HEK293 (cell line): ENCODE measurements around the gene DCN.

Experiments
- CTCF ChIA-PET: fragments of 350-600 bp; formaldehyde crosslinking; extraction: SDS; loops from one replicate; lab custom pipeline; 2021; ENCODE audit warnings: antibody characterized with exemption; lab: Yijun Ruan, JAX
- POLR2A ChIA-PET: fragments of 300-600 bp; formaldehyde crosslinking; extraction: SDS; loops from one replicate; lab custom pipeline; 2020; ENCODE audit warnings: antibody characterized with exemption, inconsistent platforms; lab: Yijun Ruan, JAX
- H3K27ac ChIP-seq: fragments of 200-500 bp; sonication (Bioruptor generic); 2 replicates; pipeline ENCODE4 v1.5.1; 2014; ENCODE audit warnings: low read depth, low read length, control low read depth, inconsistent platforms; ENCODE audit errors: extremely low read depth
- H3K36me3 ChIP-seq, 2 experiments: fragments of 200-500 bp in 1 of 2; sonication (Bioruptor generic) in 1 of 2; 1 replicate in 1 of 2; 2 replicates in 1 of 2; pipeline ENCODE4 v1.5.1; 2014 to 2017; ENCODE audit warnings: inconsistent platforms in 2 of 2, low read length in 2 of 2; ENCODE audit not compliant: control insufficient read depth in 2 of 2, insufficient read depth in 1 of 2
- H3K4me1 ChIP-seq: fragments of 200-500 bp; sonication (Bioruptor generic); 2 replicates; pipeline ENCODE4 v1.5.1; 2014; ENCODE audit warnings: mild to moderate bottlenecking, low read length, inconsistent platforms; ENCODE audit not compliant: control insufficient read depth, insufficient read depth
- H3K4me3 ChIP-seq: 2 replicates; pipeline ENCODE4 v1.5.1; 2011; ENCODE audit warnings: low read depth, mild to moderate bottlenecking, control low read depth, low read length, moderate library complexity
- H3K9me3 ChIP-seq: fragments of 200-500 bp; sonication (Bioruptor generic); 2 replicates; pipeline ENCODE4 v1.5.1; 2014; ENCODE audit warnings: low read depth, low read length, inconsistent platforms; ENCODE audit not compliant: control insufficient read depth, insufficient read depth
- FEZF1 ChIP-seq: fragments of 450-650 bp; formaldehyde crosslinking; IDR thresholded peaks from 2 replicates; pipeline ENCODE4 v1.5.1; 2016; ENCODE audit warnings: missing biosample characterization, missing genetic modification characterization
- HOXD13 ChIP-seq: sonication (generic); formaldehyde crosslinking; IDR thresholded peaks from 2 replicates; pipeline ENCODE4 v1.8.0; 2022; ENCODE audit warnings: missing genetic modification reagents, borderline replicate concordance
- SALL2 ChIP-seq: fragments of 450-650 bp; formaldehyde crosslinking; IDR thresholded peaks from 2 replicates; pipeline ENCODE4 v1.5.0; 2017; ENCODE audit warnings: missing biosample characterization, mild to moderate bottlenecking, missing genetic modification characterization, borderline replicate concordance
- SETDB1 ChIP-seq: IDR thresholded peaks from one replicate; pipeline ENCODE4 v1.6.1; 2017; ENCODE audit warnings: mild to moderate bottlenecking, low read length, moderate library complexity, mixed read lengths; ENCODE audit not compliant: insufficient read length
- ZBTB21 ChIP-seq: fragments of 450-650 bp; formaldehyde crosslinking; IDR thresholded peaks from 2 replicates; pipeline ENCODE4 v1.5.1; 2017; ENCODE audit warnings: missing biosample characterization, missing genetic modification characterization
- ZBTB7A ChIP-seq: fragments of 450-650 bp; formaldehyde crosslinking; IDR thresholded peaks from 2 replicates; pipeline ENCODE4 v1.5.1; 2016; ENCODE audit warnings: low read depth, missing biosample characterization, missing genetic modification characterization
- ZBTB8A ChIP-seq: fragments of 450-650 bp; formaldehyde crosslinking; IDR thresholded peaks from 2 replicates; pipeline ENCODE4 v1.5.1; 2016; ENCODE audit warnings: missing biosample characterization, missing genetic modification characterization
- ZFHX2 ChIP-seq: fragments of 450-650 bp; formaldehyde crosslinking; conservative IDR thresholded peaks from 2 replicates; pipeline ENCODE4 v1.5.1; 2016; ENCODE audit warnings: missing biosample characterization, missing genetic modification characterization
- ZNF24 ChIP-seq: fragments of 450-650 bp; formaldehyde crosslinking; IDR thresholded peaks from 2 replicates; pipeline ENCODE4 v1.5.1; 2016; ENCODE audit warnings: missing biosample characterization, missing genetic modification characterization
- ZNF514 ChIP-seq: fragments of 450-650 bp; formaldehyde crosslinking; IDR thresholded peaks from 2 replicates; pipeline ENCODE4 v1.5.1; 2016; ENCODE audit warnings: missing biosample characterization, missing genetic modification characterization
- ZNF530 ChIP-seq: fragments of 450-650 bp; formaldehyde crosslinking; IDR thresholded peaks from 2 replicates; pipeline ENCODE4 v1.5.1; 2016; ENCODE audit warnings: low read depth, missing biosample characterization, missing genetic modification characterization
- ZNF544 ChIP-seq: fragments of 450-650 bp; formaldehyde crosslinking; IDR thresholded peaks from 2 replicates; pipeline ENCODE4 v1.5.0; 2017; ENCODE audit warnings: missing biosample characterization, missing genetic modification characterization
- ZNF571 ChIP-seq: fragments of 450-650 bp; formaldehyde crosslinking; IDR thresholded peaks from 2 replicates; pipeline ENCODE4 v1.5.0; 2017; ENCODE audit warnings: missing biosample characterization, missing genetic modification characterization
- ZNF654 ChIP-seq: fragments of 450-650 bp; formaldehyde crosslinking; IDR thresholded peaks from 2 replicates; pipeline ENCODE4 v1.5.1; 2016; ENCODE audit warnings: low read depth, missing biosample characterization, missing genetic modification characterization
- TF ChIP-seq, protein P1 (sequence below): fragments of 450-650 bp; formaldehyde crosslinking; IDR thresholded peaks from 2 replicates; pipeline ENCODE4 v1.5.1; 2017; ENCODE audit warnings: missing biosample characterization, missing genetic modification characterization
- TF ChIP-seq, protein P2 (sequence below): fragments of 450-650 bp; formaldehyde crosslinking; IDR thresholded peaks from 2 replicates; pipeline ENCODE4 v1.5.1; 2016; ENCODE audit warnings: missing biosample characterization, missing genetic modification characterization
- TF ChIP-seq, protein P3 (sequence below): fragments of 450-650 bp; formaldehyde crosslinking; IDR thresholded peaks from 2 replicates; pipeline ENCODE4 v1.5.1; 2016; ENCODE audit warnings: missing biosample characterization, missing genetic modification characterization
- TF ChIP-seq, protein P4 (sequence below): fragments of 450-650 bp; formaldehyde crosslinking; IDR thresholded peaks from 2 replicates; pipeline ENCODE4 v1.5.1; 2016; ENCODE audit warnings: missing biosample characterization, missing genetic modification characterization, low read depth
- TF ChIP-seq, protein P5 (sequence below): fragments of 450-650 bp; formaldehyde crosslinking; IDR thresholded peaks from 2 replicates; pipeline ENCODE4 v1.5.1; 2017; ENCODE audit warnings: missing biosample characterization, missing genetic modification characterization

Gene DCN

DNA sequence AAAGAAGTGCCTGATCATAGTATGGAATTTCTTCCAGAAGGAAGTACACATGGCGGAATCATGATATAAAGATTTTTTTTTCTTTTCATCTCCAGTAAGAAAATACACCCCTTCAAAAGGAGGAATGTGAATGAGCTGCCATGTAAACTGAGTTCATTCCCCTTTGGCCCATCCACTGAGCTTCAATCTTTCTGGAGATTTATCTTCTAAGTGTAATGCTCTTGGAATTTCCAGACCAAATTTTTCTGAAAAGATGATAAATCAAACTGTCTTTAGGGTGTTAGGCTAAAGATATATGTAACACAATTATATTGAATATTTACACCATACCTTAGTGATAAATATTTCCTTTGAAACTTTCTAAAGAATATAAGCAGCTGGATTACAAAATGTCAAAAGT lies 5.2 kb downstream of the DCN start:
- no peaks in the 10 kb centered on the region for H3K36me3 ChIP-seq
- no peak overlapping the region for H3K27ac ChIP-seq
- peaks cover 7% of the 10 kb centered on the region; the same call in 1 of the 2 replicates for H3K4me1 ChIP-seq
- TF ChIP-seq, protein P1, sequence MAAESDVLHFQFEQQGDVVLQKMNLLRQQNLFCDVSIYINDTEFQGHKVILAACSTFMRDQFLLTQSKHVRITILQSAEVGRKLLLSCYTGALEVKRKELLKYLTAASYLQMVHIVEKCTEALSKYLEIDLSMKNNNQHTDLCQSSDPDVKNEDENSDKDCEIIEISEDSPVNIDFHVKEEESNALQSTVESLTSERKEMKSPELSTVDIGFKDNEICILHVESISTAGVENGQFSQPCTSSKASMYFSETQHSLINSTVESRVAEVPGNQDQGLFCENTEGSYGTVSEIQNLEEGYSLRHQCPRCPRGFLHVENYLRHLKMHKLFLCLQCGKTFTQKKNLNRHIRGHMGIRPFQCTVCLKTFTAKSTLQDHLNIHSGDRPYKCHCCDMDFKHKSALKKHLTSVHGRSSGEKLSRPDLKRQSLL (tag by site-specific recombination), result no peak
- TF ChIP-seq ZBTB8A (no peak), SETDB1 (no peak), ZNF24 (tag by site-specific recombination) (no peak), FEZF1 (tag by site-specific recombination) (no peak), ZNF544 (tag by site-specific recombination) (no peak), SALL2 (tag by site-specific recombination) (no peak), ZNF514 (tag by site-specific recombination) (no peak), ZBTB7A (tag by site-specific recombination) (no peak), ZNF530 (tag by site-specific recombination) (no peak), ZBTB21 (tag by site-specific recombination) (no peak)
- TF ChIP-seq, protein P2, sequence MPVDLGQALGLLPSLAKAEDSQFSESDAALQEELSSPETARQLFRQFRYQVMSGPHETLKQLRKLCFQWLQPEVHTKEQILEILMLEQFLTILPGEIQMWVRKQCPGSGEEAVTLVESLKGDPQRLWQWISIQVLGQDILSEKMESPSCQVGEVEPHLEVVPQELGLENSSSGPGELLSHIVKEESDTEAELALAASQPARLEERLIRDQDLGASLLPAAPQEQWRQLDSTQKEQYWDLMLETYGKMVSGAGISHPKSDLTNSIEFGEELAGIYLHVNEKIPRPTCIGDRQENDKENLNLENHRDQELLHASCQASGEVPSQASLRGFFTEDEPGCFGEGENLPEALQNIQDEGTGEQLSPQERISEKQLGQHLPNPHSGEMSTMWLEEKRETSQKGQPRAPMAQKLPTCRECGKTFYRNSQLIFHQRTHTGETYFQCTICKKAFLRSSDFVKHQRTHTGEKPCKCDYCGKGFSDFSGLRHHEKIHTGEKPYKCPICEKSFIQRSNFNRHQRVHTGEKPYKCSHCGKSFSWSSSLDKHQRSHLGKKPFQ (tag by site-specific recombination), result no peak
- H3K4me3 ChIP-seq, result no peak overlapping the region
- ChIA-PET POLR2A (no interaction called here), CTCF (interaction anchor here (0.5 to 1.8 kb wide), 9 partner anchors 8 to 218 kb away, joined by 3 to 5 read pairs (median 4); no protein-coding TSS in a partner anchor)
- H3K9me3 ChIP-seq, result no peaks in the 10 kb centered on the region

DNA sequence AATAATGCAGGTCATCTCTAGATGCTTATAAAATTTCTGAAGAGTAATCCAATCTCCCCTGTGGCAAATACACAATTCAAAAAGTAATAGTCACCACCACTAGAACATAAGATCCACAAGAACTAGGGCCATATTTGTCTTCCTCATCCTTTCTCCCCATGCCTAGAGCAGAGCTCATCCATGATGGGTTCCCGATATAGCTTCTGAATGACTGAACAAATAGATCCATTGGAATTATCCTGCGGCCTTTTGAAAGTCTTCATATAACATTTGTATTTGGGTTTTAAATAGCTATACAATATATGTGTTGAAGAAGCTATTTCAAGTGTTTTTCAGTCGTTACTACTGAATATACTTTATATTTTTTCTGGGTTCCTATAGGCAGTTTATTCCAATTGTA lies 5.7 kb downstream of the DCN start:
- no peak for TF ChIP-seq ZFHX2 (tag by site-specific recombination)
- TF ChIP-seq, protein P3, sequence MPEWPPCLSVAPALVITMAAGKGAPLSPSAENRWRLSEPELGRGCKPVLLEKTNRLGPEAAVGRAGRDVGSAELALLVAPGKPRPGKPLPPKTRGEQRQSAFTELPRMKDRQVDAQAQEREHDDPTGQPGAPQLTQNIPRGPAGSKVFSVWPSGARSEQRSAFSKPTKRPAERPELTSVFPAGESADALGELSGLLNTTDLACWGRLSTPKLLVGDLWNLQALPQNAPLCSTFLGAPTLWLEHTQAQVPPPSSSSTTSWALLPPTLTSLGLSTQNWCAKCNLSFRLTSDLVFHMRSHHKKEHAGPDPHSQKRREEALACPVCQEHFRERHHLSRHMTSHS (tag by site-specific recombination), result no peak
- no peak for TF ChIP-seq ZNF654
- no peak for TF ChIP-seq ZNF571 (tag by site-specific recombination)
- no peak for TF ChIP-seq HOXD13 (CRISPR knock-in tag)
- TF ChIP-seq, protein P4, sequence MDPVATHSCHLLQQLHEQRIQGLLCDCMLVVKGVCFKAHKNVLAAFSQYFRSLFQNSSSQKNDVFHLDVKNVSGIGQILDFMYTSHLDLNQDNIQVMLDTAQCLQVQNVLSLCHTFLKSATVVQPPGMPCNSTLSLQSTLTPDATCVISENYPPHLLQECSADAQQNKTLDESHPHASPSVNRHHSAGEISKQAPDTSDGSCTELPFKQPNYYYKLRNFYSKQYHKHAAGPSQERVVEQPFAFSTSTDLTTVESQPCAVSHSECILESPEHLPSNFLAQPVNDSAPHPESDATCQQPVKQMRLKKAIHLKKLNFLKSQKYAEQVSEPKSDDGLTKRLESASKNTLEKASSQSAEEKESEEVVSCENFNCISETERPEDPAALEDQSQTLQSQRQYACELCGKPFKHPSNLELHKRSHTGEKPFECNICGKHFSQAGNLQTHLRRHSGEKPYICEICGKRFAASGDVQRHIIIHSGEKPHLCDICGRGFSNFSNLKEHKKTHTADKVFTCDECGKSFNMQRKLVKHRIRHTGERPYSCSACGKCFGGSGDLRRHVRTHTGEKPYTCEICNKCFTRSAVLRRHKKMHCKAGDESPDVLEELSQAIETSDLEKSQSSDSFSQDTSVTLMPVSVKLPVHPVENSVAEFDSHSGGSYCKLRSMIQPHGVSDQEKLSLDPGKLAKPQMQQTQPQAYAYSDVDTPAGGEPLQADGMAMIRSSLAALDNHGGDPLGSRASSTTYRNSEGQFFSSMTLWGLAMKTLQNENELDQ (tag by site-specific recombination), result no peak
- TF ChIP-seq, protein P5, sequence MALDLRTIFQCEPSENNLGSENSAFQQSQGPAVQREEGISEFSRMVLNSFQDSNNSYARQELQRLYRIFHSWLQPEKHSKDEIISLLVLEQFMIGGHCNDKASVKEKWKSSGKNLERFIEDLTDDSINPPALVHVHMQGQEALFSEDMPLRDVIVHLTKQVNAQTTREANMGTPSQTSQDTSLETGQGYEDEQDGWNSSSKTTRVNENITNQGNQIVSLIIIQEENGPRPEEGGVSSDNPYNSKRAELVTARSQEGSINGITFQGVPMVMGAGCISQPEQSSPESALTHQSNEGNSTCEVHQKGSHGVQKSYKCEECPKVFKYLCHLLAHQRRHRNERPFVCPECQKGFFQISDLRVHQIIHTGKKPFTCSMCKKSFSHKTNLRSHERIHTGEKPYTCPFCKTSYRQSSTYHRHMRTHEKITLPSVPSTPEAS (tag by site-specific recombination), result no peak
- H3K4me1 ChIP-seq, result peaks cover 7% of the 10 kb centered on the region; the same call in 1 of the 2 replicates
- POLR2A ChIA-PET, result no interaction called here

More for the DNA sequence above, 5.7 kb downstream of the DCN start:
- Histone ChIP-seq H3K9me3 (no peaks in the 10 kb centered on the region), H3K36me3 (no peaks in the 10 kb centered on the region), H3K4me3 (no peak overlapping the region), H3K27ac (no peak overlapping the region)
- CTCF ChIA-PET, result interaction anchor here (0.5 to 1.8 kb wide), 5 partner anchors 31 to 217 kb away, joined by 3 to 5 read pairs (median 4); no protein-coding TSS in a partner anchor
